ENCODE data around the gene CCNJ.
"Not testable (repeated sequence)": the region's sequence is repeated elsewhere in the genome, so short reads cannot be mapped to it uniquely, and the experiment has no call there.

Gene CCNJ

DNA sequence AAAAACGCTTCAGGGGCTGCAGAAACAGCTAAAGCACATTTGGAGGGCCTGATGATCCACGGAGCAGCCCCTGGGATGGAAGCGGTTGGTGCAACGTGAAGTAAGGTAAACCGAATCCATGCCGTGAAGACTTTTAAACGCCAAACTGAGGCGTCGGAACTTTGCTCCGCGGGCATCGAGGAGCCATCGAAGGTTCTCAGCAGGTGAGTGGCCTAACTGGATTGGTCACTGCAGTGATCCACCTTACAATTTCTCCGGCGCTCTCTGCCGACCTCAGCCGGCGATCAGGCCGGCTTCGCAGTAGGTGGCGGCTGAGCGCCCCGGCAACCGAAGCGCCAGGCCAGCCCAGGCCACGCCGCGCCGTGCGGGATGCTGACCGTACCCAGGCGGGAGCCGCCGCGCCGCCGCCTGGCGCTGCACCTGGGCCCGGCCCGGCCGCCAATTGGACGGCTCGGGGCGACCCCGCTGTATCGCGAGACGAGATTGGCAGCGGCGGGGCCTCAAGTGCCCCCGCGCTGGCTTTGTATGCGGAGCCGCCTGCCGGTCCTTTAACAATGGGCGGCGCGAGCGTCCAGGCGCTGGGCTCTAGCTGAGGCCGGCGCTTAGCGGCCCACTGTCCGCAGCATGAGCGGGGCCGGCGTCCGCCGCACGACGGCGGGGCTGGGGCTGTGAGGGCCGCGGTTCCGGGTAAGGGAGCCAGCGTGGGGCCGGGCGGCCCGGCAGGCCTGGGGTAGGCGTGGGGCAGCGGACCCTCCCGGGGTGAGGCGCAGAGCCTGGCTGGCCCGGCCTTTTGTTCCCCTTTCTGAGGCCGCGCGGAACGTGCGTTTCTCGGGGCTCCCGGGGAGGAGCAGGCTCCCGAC is at the start of gene CCNJ:
TSS of gene CCNJ (plus strand) at position 551 of the 860 bp plus-strand sequence. CDS start 811 bp downstream, outside the sequence.
- no peak for DNase-seq (ENCODE audit: low read depth, low spot score)

GRCh38 chr10:95994376-95994775 is 49.0 kb upstream of the CCNJ start:
- not testable (repeated sequence) for DNase-seq (ENCODE audit: low read depth, low spot score)

DNA sequence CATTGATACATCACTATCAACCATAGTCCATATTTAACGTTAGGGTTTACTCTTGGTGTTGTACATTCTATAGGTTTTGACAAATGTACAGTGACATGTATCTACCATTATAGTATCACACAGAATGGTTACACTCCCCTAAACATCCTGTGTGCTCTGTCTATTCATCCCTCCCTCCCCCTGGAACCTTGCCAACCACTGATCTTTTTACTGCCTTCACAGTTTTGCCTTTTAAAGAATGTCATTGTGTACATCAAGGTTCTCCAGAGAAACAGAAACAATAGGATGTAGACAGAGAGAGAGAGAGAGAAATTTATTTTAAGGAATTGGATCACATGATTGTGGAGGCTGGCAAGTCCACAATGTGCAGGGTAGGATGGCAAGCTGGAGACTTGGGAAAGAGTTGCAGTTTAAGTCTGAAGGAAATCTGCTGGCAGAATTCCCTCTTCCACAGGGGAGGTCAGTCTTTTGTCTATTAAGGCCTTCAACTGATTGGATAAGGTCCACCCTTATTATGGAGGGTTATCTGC is 45.1 kb upstream of the CCNJ start:
- DNase-seq (ENCODE audit: low read depth, low spot score) = no peak

DNA sequence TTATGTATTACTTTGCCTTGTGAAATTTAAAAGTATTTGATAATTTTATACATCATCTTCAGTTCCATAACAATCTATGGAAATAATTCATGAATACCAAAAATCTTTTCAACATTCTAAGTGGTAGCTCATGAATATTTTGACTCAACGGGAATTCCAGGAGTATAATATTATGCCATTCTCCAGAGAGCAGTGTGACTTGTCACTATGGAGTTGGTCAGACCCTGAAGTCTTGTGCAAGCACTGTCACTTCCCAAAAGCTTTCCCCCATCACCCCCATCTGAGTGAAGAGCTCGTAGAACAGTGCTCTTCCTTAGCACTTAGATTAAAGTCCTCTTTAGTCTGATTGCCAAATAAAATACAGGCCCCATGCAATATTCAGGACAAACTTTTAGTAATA is 29.4 kb upstream of the CCNJ start:
- no peak for DNase-seq (ENCODE audit: low read depth, low spot score)

DNA sequence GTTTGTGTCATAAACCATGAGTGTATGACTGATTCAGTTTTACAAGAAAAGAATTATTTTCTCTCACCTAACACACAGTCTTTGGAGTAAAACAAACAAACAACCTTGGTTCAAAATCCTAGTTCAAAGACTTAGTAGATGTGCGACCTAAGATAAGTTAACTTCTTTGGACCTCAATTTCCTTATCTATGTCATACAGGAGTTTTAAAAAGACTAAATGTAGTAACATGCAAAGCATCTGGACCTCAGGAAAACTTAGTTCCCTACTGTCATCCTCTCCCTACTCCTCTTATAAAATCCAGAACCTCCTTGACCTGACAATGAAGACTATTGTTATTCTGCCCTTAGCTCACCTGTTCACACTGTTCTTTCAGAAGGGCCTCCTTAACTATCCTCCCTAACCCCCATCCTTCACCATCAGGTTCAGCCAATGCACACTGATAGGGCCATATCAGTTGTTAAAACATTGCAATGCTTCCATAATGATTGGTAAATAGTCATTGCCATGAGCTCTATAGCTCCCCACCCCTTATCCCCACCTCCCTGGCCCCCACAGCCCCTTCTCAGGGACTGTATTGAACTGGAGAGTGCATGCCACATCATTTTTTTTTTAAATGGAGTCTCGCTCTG is 28.8 kb upstream of the CCNJ start:
- no peak for DNase-seq (ENCODE audit: low read depth, low spot score)

GRCh38 chr10:96017191-96017687 is 26.1 kb upstream of the CCNJ start:
- no peak for DNase-seq (ENCODE audit: low read depth, low spot score)

DNA sequence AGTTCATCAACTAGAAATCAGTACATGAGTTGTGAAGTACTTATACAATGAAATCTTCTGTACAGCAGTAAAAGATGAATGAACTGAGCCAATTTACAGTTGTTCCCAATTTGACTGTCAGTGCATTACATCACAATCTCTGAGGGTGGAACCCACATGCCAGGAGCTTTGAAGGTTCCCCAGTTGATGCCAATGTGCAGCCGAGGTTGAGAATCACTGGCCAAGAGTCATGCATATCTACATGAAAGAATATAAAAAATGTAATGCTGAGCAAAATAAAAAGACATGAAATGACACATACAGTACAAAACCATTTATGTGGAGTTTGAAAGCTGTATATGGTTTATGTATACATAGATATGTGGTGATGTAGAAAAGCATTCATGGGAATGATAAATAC is 22.1 kb upstream of the CCNJ start:
- no peak for DNase-seq (ENCODE audit: low read depth, low spot score)

DNA sequence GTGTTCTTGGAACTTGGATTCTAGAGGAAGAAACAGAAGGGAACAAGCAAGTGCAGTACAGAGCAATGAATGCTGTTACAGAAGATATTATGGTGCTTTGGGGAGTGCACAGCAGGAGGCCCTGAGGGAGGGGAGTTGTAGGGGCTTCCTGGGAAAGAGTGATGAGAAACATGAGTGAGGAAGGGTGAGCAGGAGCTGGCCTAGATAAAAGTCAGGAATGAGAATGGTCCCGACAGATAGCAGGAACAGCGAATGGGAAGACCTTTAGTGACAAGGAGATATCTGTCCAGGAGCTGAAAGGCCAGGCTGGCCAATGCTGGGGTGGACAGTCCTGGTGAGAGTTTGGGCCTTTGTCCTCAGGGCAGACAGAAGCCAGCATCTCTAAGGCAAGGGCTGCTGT is 20.6 kb upstream of the CCNJ start:
- no peak for DNase-seq (ENCODE audit: low read depth, low spot score)

DNA sequence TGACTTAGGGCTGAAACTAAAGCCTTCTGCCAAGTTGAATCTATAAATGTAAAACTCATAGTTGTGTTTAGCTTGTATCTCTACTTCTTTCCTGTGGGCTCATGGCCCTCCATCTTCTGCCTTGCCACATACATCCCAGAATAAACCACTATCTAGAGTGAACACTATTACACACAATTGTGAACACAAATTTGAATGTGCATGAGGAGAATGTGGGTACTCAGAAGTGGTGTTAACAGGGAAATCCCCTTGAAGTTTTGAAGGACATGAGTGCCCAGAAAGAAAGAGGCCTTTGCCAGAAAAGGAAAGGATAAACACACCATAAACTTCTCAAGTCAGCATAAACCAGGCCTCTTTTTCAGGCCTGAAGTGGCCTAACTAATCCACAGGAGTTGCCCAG is 20.2 kb upstream of the CCNJ start:
- DNase-seq (ENCODE audit: low read depth, low spot score) = no peak

GRCh38 chr10:96025566-96025965 is 17.8 kb upstream of the CCNJ start:
- no peak for DNase-seq (ENCODE audit: low read depth, low spot score)

GRCh38 chr10:96034625-96035024 is 8.8 kb upstream of the CCNJ start:
- DNase-seq (ENCODE audit: low read depth, low spot score) = no peak

GRCh38 chr10:96038476-96039387 is 4.7 kb upstream of the CCNJ start:
- no peak for DNase-seq (ENCODE audit: low read depth, low spot score)

DNA sequence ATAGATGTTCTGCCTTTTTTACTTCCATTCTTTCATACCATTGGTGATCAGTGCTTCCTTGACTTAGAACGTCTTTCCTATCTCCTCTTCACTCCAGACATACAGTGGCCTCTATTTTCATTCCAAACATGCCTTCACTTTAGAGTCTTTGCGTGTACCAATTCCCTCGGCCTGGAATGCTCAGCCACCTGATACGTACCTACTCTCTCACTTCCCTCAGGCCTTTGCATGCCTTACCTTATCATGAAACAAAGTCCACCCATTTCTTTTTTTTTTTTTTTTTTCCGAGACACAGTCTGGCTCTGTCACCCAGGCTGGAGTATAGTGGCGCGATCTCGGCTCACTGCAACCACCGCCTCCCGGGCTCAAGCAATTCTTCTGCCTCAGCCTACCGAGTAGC is 2.2 kb upstream of the CCNJ start:
- no peak for DNase-seq (ENCODE audit: low read depth, low spot score)

DNA sequence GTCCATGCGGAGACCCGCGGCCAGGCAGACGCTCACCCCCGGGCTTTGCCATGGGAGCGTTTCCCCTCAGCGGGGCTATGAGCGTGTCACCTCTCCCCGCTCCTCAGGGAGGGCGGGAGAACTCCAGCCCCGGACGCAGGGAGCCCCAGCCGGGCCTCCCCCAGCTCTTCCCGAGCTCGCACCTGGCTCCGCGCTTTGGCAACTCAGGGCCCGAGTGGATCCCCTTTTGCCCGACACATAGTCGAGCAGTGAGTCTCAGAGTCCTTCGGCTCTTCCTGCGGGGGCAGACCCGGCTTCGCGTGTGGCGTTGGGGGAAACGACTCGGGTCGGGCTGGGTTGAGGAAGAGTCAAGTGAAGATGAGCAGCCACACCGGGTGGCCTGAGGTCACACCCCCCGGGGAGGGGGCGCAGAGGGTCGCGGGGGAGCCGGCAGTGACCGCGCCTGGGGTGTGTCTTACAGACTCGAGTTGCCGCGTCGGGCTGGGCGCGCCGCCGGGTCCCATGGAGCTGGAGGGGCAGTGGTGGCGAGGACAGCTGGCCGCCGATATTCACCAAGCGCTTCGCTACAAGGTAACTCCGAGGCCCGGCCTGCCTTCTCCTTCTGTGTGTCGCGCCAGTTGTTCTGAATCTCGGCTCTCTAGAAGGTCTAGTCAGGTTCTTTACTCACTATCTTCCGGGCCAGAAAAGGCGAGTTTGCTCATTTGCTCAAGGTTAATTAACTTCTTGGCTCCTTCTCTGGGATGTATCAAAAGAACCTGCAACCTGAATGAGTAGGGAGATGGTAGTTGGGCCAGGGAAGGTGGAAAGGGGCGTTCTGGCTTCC is 721 bp downstream of the CCNJ start:
- DNase-seq (ENCODE audit: low read depth, low spot score) = no peak

GRCh38 chr10:96044736-96045135 is 1.4 kb downstream of the CCNJ start:
- DNase-seq (ENCODE audit: low read depth, low spot score) = no peak

DNA sequence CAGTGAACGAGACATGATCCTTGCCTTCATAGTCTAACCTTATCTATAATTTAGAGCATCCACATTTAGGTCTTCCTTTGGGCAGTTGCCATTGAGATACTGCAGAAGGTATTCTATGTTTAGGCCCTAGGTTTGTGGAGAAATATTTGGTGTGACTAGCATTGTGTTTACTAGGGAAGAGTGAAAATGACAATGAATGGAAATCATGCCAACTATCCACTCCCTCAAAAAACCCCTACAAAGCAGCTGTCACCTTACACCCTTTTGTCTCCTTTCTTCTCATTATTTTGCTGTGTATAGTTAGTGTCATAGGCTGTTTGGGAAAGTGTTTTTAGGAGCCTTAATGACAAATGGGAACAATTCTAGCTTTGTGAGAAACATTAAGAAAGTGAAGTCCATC is 3.2 kb downstream of the CCNJ start:
- no peak for DNase-seq (ENCODE audit: low read depth, low spot score)

- no peak for DNase-seq (ENCODE audit: low read depth, low spot score)
Measured at GRCh38 chr10:96047004-96047649, 3.7 kb downstream of the CCNJ start.

GRCh38 chr10:96047925-96048324 is 4.5 kb downstream of the CCNJ start:
- not testable (repeated sequence) for DNase-seq (ENCODE audit: low read depth, low spot score)

DNA sequence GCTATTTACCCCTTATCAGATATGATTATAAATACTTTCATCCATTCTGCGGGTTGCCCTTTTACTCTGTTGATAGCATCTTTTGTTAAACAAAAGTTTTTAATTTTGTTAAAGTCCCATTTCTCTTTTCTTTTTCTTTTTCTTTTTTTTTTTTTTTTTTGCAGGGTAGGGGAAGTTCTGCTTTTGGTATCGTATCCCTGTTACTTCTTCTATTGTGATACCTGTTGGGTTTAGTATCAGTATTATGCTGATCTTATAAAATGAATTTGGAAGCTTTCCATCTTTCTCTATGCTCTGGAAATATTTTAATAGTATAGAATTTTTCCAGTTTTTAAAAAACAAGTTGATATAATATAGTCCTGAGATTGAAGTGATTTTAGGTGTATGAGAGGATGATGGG is 6.0 kb downstream of the CCNJ start:
- no peak for DNase-seq (ENCODE audit: low read depth, low spot score)

DNA sequence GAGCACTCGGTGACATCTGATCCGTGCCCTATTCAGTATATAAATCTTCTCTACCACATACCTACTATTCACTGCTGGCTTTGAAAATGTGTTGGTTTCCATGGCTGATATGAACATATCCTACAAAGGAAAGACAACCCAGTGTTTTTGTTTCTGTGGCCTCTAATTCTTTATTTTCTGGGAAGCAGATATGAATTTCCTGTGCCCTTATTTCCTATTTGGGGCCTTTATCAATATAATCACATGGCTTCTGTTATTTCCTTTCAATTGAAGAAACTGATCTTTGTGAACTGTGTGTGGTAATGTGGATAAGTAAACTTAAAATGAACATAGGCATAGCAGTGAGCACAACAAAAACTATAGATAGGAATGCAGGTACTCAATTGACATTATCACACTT is 10.6 kb downstream of the CCNJ start:
- no peak for DNase-seq (ENCODE audit: low read depth, low spot score)
